OCI-LY7 (cell line): Measurements from ENCODE around the gene APOBEC3G. TPM values are rescaled to one million over a fixed set of nuclear protein-coding genes. Genes with fewer than 3 reads are reported as not detected.

Experiments used
- BruUV-seq: library from RNA; stranded (reverse); fragments of 400-500 nt; replicated peaks from 2 replicates; lab custom pipeline; 2021; lab: Mats Ljungman, UMichigan
- CTCF ChIA-PET: fragments of 300-600 bp; sonication (Branson Sonifier 250); formaldehyde crosslinking; loops from one replicate; lab custom pipeline; 2022; ENCODE audit warnings: antibody characterized with exemption; ENCODE audit not compliant: unreplicated experiment; lab: Charles Lee
- POLR2A ChIA-PET: fragments of 300-600 bp; sonication (Branson Sonifier 250); formaldehyde crosslinking; loops from one replicate; lab custom pipeline; 2022; ENCODE audit warnings: antibody characterized with exemption; lab: Charles Lee
- DNase-seq: peaks from one replicate; pipeline ENCODE4 v3.0.0-alpha.2; 2015; ENCODE audit warnings: low spot score
- H2AFZ ChIP-seq: fragments of 200-600 bp; sonication (generic), shearing (Covaris generic); 2 replicates; pipeline ENCODE4 v1.6.1; 2014; ENCODE audit warnings: mild to moderate bottlenecking, antibody characterized with exemption, low read length, moderate library complexity
- H3K27ac ChIP-seq: fragments of 200-600 bp; sonication (generic); 2 replicates; pipeline ENCODE4 v1.5.1; 2014; ENCODE audit warnings: mixed run types, low read depth, mild to moderate bottlenecking, moderate library complexity, low read length, inconsistent platforms; ENCODE audit not compliant: poor library complexity, severe bottlenecking
- H3K36me3 ChIP-seq: fragments of 200-600 bp; sonication (generic); 2 replicates; pipeline ENCODE4 v1.6.1; 2014; ENCODE audit warnings: mild to moderate bottlenecking, antibody characterized with exemption, low read length, moderate library complexity, mixed read lengths; ENCODE audit not compliant: insufficient read depth
- H3K4me1 ChIP-seq: fragments of 200-600 bp; sonication (generic); 2 replicates; pipeline ENCODE4 v1.5.1; 2014; ENCODE audit warnings: mild to moderate bottlenecking, low read length; ENCODE audit not compliant: insufficient read depth, poor library complexity, severe bottlenecking
- H3K4me2 ChIP-seq: fragments of 200-600 bp; sonication (generic); 2 replicates; pipeline ENCODE4 v1.6.1; 2014; ENCODE audit warnings: mild to moderate bottlenecking, low read length
- H3K4me3 ChIP-seq: fragments of 200-600 bp; sonication (generic); 2 replicates; pipeline ENCODE4 v1.5.1; 2014; ENCODE audit warnings: mild to moderate bottlenecking, low read depth, low read length; ENCODE audit not compliant: poor library complexity, severe bottlenecking
- H3K79me2 ChIP-seq: fragments of 200-600 bp; sonication (generic); 2 replicates; pipeline ENCODE4 v1.6.1; 2016; ENCODE audit warnings: low read depth, mild to moderate bottlenecking, low read length, moderate library complexity, mixed read lengths; ENCODE audit not compliant: insufficient read depth
- H3K9me2 ChIP-seq: fragments of 200-600 bp; sonication (generic); 2 replicates; pipeline ENCODE4 v1.6.1; 2016; ENCODE audit warnings: mild to moderate bottlenecking, low read length, mixed read lengths; ENCODE audit not compliant: insufficient read depth
- H3K9me3 ChIP-seq: fragments of 200-600 bp; sonication (generic); 2 replicates; pipeline ENCODE4 v1.6.1; 2014; ENCODE audit warnings: mild to moderate bottlenecking, mixed run types, low read length, mixed read lengths
- H4K20me1 ChIP-seq: fragments of 200-600 bp; sonication (generic); 2 replicates; pipeline ENCODE4 v1.6.1; 2014; ENCODE audit warnings: mild to moderate bottlenecking, antibody characterized with exemption, low read length, moderate library complexity, mixed read lengths; ENCODE audit not compliant: insufficient read depth
- CTCF ChIP-seq: fragments of 200-600 bp; sonication (generic); conservative IDR thresholded peaks from 2 replicates; pipeline ENCODE4 v1.5.1; 2014; ENCODE audit warnings: mild to moderate bottlenecking, antibody characterized with exemption, low read length, moderate library complexity, mixed read lengths
- EZH2phosphoT487 ChIP-seq: fragments of 200-600 bp; sonication (generic); IDR thresholded peaks from 2 replicates; pipeline ENCODE4 v1.6.1; 2018; ENCODE audit warnings: low read depth, borderline replicate concordance, mild to moderate bottlenecking, mixed run types, antibody characterized with exemption, low read length, moderate library complexity, mixed read lengths
- intact Hi-C: fragments of 100-400 bp; cut with micrococcal nuclease; formaldehyde crosslinking; loops from one replicate; pipeline ENCODE4 v1.10.0; 2022; ENCODE audit not compliant: unreplicated experiment
- total RNA-seq, 2 experiments: library from RNA; depleted of rRNA in 1 of 2; stranded (reverse); fragments of >200 nt in 1 of 2; shearing (Covaris generic) in 1 of 2; gene quantifications; 2 replicates each; pipeline ENCODE4 v1.2.3, GENCODE V29; 2014 to 2022

APOBEC3G gene
- total RNA-seq, 2 experiments from 2014 or later, result 36.7 to 60.2 TPM

GRCh38 chr22:39132871-39133524 is 55.9 kb downstream of the APOBEC3G start:
- no peak overlapping the region for H3K27ac ChIP-seq
- no peaks in the 10 kb centered on the region for H3K36me3 ChIP-seq
- no peaks in the 10 kb centered on the region for H3K9me3 ChIP-seq
- ChIA-PET POLR2A (interaction anchor here (0.6 kb wide), 1 partner anchor 31 kb away, joined by 7 read pairs; no protein-coding TSS in a partner anchor), CTCF (no interaction called here)
- no TSS peak for BruUV-seq
- no peak for DNase-seq
- no peaks in the 10 kb centered on the region for H3K79me2 ChIP-seq
- intact Hi-C loops, result no loop called here
- H3K4me1 ChIP-seq, result no peaks in the 10 kb centered on the region
- H3K9me2 ChIP-seq, result no peaks in the 10 kb centered on the region
- no peak for TF ChIP-seq EZH2phosphoT487
- TF ChIP-seq CTCF, result no peak
- no peak overlapping the region for H2AFZ ChIP-seq
- H4K20me1 ChIP-seq, result no peaks in the 10 kb centered on the region
- no peak overlapping the region for H3K4me3 ChIP-seq
- H3K4me2 ChIP-seq, result no peak overlapping the region

- H3K27ac ChIP-seq, result no peak overlapping the region
- H3K4me1 ChIP-seq, result no peaks in the 10 kb centered on the region
- H3K9me2 ChIP-seq, result no peaks in the 10 kb centered on the region
- H3K79me2 ChIP-seq, result no peaks in the 10 kb centered on the region
- intact Hi-C loops, result no loop called here
- H3K9me3 ChIP-seq, result no peaks in the 10 kb centered on the region
- no peak for TF ChIP-seq CTCF
- TF ChIP-seq EZH2phosphoT487, result no peak
- no peak overlapping the region for H2AFZ ChIP-seq
- H3K4me2 ChIP-seq, result no peak overlapping the region
- no peaks in the 10 kb centered on the region for H3K36me3 ChIP-seq
- BruUV-seq, result no TSS peak
- DNase-seq, result no peak
- no peak overlapping the region for H3K4me3 ChIP-seq
- ChIA-PET POLR2A (no interaction called here), CTCF (no interaction called here)
- no peaks in the 10 kb centered on the region for H4K20me1 ChIP-seq
Measured at GRCh38 chr22:39133871-39134270, 56.8 kb downstream of the APOBEC3G start.

- Histone ChIP-seq H3K4me1 (no peaks in the 10 kb centered on the region), H3K4me2 (no peak overlapping the region), H3K27ac (no peak overlapping the region), H3K9me2 (no peaks in the 10 kb centered on the region), H3K36me3 (no peaks in the 10 kb centered on the region), H4K20me1 (no peaks in the 10 kb centered on the region), H2AFZ (no peak overlapping the region), H3K79me2 (no peaks in the 10 kb centered on the region), H3K9me3 (no peaks in the 10 kb centered on the region), H3K4me3 (no peak overlapping the region)
- BruUV-seq, result no TSS peak
- ChIA-PET CTCF (no interaction called here), POLR2A (no interaction called here)
- TF ChIP-seq EZH2phosphoT487, result no peak
- intact Hi-C loops, result no loop called here
- no peak for DNase-seq
Measured at GRCh38 chr22:39134366-39135091, 57.5 kb downstream of the APOBEC3G start.
